GM18519 (cell line): ENCODE data around the gene PYM1.
"Not testable (repeated sequence)": the region's sequence is repeated elsewhere in the genome, so short reads cannot be mapped to it uniquely, and the experiment has no call there.

ENCODE experiments used
- ATAC-seq: cut with Tn5 transposase; IDR thresholded peaks from one replicate; pipeline ENCODE4 v1.9.1; 2021; ENCODE audit warnings: mild to moderate bottlenecking, moderate library complexity; ENCODE audit not compliant: unreplicated experiment, low FRiP score

PYM1 gene

DNA sequence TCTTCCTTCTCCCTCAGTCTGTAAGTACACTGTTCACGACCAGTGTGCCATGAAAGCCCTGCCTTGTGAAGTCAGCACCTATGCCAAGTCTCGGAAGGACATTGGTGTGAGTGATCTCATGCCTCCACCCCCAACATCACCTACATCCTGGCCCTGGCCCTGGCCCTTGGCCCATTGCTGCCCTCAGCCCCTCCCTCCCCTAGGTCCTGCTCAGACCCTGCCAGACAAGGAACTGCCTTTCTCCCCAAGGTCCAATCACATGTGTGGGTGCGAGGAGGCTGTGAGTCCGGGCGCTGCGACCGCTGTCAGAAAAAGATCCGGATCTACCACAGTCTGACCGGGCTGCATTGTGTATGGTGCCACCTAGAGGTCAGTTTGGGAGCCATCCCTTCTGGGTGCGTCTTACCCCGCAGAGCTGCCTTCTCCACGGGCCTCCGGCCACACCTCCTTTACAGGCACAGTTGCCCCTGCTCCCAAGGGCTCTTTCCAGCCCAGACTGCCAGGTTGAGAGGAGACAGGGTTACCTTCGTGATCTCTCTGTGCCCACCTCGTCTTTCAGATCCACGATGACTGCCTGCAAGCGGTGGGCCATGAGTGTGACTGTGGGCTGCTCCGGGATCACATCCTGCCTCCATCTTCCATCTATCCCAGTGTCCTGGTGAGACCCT is 12.5 kb upstream of the PYM1 start:
- ATAC-seq, result peak; percentile 68

DNA sequence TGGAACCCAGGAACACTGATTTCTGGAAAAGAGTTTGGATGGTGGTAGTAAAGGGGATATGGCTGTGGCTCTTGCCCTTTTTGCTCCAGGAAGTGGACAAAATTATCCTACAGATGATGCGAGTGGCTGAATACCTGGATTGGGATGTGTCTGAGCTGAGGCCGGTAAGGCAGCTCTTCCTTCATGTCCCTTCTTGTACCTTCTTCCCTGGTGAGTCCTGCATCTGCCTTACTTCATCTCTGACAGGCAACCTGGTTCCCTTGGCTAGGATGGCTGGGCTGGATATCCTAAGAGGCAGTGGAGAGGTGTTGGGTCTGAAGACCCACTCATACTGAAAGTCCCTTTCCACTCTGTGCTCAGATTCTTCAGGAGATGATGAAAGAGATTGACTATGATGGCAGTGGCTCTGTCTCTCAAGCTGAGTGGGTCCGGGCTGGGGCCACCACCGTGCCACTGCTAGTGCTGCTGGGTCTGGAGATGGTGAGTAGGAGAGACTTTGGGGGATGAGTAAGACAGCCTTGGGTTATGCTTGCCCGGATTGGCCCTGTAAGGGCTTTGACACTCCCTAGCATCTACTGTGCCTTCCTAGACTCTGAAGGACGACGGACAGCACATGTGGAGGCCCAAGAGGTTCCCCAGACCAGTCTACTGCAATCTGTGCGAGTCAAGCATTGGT is 11.3 kb upstream of the PYM1 start:
- no peak for ATAC-seq

DNA sequence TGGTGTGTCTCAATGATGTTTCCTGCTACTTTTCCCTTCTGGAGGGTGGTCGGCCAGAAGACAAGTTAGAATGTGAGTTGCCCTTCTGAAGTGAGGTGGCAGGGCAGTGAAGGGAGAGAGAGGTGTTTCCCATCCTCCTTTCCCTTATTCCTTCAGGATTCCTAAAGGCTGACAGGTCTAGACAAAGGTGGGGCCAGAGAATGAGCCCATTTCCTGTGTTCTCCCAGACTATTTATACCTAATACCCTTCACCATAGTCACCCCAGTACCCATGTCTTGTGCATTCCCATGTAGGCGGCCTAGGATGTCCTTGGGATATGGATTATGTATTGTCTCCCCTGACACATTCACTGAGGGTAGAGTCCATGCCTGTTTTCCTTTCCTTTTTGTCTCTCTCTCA is 10.3 kb upstream of the PYM1 start:
- no peak for ATAC-seq

DNA sequence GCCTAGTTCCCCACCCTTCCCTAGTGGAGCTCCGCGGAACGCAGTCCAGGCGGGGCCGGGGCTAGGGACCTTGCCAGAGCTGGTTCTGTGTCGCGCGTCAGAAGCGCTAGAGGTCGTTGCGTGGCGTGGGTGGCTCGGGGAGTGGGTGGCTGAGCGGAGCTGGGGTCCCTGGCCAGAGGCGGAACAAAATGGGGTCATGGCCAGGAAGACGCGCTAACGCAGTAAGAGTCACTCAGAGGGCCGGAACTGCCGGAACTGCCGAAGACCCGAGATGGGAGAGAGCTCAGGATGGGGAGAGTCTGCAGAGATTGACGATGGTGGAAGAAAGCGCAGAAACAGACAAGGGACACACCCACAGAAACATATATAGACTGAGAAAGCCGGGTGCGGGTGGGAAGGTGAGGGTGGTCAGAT is 8.1 kb upstream of the PYM1 start:
- no peak for ATAC-seq

DNA sequence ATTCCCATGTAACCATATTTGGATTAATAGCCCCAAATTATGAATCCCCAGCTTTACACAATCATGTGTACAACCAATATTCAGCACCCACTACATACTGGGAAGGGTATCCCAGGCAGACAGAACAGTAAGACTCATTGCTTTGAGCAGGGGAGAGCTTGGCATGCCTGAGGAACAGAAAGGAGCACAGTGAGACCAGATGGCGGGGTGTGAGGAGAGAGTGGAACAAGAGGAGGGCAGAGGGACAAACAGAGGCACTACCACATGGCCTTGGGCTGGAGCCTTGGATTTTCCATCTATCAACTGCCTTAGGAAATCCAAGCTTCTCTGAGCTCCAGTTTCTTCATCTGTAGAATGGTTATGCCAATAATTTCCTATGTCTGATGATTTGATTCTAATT is 7.1 kb upstream of the PYM1 start:
- no peak for ATAC-seq

DNA sequence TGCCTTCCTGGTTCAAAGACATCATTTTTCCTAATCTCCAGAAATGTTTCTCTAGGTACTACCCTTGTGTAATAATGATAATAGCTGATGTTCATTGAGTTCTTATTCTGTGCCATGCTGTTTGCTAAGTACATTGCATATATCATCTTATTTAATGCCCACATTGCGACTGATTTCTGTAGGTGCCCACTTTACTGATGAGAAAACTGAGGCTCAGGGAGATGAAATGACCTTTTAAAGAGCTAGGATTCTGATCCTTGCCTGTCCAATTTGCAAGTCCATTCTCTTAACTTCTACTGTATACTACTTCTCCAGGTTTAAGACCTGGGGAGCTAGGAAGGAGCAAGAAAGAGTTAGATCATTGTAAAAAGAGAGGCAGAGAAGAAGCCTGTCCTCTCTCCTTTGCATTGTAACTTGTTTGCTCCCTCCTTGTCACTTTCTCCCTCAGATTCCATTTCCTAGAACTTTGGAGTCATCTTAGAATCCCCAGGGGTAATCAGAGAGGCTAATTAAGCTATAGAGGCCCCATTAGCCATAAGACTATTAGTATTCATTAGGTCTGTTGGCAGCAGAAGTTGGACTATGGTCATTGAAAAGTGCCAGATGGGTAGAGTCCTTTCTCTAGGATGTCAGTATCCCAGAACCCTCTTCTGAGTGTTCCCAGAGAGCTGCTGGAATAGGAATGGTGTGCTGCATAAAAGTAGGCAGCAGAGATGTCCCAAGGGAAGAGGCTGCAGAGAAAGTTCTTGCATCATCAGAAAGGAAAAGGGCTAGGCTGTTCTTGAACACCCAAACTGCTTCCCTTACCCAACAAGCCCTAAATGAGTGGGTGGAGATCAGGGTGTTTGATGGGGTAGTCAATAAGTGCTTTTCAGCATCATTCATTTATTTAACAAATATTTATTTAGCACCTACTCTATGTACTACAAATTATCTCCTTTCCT is 6.4 kb upstream of the PYM1 start:
- ATAC-seq, result no peak

DNA sequence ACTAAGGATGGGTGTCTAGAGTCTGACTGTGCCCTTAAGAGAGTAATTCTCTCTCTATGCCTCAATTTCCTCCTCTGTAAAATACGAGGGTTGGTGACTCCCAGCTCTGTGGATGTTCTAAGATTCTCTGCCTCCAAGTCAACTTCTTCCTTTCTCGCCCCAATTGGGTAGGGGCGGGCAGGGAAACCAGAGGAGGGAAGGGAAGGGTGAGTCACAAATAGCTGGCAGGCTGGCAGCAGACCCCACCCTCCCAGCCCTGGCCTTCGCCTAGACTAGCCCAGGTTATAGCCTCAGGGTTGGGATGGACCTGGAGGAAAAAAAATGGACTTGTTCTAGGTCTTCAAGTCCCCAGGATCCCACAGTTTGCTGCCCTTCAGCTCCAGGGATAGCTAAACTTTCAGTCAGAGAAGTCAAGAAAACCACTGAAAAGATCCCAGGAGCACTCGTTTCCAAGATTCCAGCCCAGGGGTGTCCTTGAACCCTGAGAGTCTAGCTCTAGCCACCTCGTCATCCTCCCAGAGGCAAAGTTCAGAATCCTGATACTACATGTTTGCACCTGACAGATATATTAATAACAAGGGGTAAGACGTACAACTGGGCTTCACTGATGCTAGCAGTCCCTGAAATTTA is 5.6 kb upstream of the PYM1 start:
- no peak for ATAC-seq

DNA sequence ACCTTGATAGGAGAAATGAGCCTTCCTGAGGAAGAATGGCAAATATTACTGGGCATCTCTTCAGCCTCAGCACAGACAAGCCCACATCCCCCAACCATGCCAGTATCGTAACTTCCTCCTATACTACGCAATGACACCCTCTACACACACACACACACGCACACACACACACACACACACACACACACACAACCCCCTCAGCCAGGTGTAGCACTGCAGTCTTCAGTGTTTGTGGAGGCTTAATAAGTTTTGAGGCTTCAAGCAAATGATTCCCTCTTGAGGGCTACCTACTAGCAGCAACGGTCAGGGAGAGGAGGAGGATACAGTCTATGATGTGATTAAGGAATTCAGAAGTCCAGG is 4.8 kb upstream of the PYM1 start:
- no peak for ATAC-seq

DNA sequence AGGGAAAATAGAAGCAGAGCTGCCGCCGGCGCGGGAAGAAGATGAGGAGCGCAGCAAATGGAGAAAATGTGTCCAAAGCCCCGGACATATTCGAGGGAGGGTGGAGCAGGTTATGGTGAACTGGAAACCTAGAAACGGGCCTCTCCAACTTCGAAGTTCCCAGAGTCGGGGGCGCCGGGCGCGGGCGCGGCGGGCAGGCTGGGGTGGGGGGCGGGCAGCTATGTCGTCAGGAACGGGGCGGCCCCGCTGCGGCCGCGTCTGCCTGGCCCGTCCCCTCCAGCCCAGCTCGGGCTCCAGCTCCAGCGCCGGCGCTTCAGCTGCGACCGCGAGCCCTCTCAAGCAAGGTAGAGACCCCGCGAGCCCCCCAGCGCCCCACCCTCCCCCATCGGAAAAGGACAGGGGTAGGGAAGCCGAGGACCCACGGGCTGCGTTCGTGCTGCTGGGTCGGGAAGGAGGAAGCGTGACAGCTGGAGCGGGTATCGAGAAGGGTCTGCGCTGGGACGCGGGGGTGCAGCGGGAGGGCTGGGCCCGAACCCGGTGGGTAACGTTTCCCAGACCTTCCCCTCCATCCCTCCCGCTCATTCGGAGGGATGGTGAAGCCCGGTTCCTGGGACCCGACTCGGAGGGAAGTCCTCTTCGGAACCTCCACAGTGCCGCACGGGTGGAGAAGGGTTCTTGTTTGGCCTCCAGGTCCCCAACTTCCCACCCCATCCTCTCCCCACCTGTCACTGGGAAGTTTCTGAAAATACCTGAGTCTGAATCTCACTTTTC is 4.3 kb upstream of the PYM1 start:
- ATAC-seq, result no peak

DNA sequence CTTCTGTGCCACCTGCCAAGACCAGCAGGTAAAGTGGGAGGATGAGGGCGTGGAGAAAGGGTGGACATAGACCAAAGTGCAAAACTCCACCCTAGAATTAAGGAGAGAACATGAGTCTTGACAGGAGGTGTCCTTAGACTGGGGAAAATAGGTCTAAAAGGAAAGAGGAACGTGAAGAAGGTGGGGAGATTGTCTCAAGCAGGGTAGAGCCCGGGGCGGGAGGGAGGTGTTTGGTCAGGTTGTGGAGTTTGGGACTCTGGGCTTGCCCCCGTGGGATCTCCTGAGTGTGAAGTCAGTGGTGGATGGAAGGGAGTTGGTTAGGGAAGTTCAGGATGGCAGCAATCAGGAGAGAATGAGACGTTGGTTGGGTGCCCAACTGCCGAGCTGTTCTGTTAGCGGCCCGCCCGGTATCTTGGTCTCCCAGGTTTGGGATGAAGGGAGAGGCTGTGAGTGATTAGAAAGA is 3.7 kb upstream of the PYM1 start:
- no peak for ATAC-seq

DNA sequence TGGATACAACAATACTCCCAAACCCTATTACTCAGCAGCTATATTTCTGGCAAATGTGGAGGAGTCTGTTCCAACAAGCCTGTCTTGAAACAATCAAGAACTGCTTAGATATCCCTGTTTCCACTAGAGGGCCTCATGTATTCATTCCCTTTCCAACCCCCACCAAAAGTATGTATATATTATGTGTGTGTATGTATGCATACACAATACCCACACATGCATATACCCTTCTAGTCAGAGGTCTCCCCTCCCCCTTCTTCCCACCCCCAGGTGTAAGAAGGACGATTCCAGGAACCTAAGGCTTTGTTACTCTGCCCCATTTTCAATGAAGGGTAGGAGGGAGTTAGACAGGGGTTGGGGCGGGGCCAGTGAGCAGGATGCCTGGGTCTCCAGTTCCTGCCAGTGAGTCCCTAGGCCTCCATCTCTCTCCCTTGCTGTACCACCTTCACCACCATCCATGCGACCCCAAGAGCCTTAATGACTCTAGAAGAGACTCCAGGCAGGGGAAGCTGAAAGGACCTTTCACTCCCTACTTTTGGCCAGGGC is 3.1 kb upstream of the PYM1 start, which contains the start of gene DGKA:
TSS of gene DGKA (plus strand) at position 392 of the 546 bp plus-strand sequence. CDS start 5,342 bp downstream, outside the sequence.
- ATAC-seq, result no peak

DNA sequence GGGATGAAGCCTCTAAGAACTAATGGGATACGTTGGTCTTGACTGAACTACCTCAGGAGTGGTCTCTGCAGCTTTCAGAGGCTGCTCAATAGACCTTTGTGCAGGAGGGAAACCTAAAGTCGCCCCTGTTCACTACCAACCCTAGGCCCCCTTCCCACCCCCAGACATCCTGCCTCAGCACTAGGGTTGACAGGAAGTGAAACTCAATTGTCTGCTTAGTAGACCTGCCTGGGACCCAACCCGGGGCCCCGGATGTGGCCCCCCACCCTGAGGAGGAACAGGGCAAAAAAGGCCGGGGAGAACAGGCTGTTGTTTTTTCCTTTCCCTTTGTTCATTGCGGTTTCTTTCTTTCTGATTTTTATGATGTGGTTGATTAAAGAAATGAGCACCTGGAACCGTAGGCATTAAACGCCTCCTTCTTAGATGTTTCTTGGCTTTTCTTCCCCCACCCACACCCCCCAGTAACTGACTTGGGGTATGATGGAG is 1.7 kb upstream of the PYM1 start:
- ATAC-seq, result peak; percentile 43

DNA sequence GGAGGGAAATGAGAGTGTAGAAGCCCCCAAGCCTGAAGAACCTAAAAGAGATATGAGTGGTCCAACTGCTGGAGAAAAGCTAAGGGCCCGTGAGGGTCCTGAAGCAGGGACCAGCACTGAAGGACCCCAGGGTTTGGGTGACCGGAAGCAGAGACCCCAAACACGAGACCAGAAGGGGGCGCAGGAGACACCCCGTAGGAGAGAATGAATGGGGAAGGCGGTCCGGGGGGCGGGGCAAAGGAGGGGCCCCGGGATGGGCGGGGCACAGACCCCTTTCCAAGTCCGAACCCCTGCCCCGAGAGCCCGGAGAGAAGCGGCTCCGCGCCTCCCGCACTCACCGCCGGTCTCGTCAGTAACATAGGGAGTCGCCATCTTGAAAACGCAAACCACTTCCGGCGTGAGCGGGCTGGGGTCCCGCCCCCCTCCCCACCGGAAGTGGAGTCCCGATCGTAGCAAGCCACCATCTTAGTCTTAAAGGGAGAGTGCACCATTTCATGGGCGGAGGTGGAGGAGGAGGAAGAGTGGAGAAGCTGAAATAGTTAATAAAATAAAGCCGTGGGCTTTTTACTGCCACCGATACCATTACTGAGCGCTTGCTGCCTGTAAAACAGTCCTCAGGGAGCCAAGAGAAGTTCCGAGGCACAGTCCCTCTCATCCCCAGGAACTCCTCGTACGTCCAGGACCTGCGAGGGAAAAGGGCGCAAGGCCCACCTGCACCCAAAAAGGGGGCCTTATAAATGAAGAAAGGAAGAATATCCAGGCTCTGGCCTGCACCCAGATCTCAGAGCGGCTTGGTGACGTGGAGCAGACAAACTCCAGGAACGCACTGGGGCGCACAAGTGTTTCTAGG is 731 bp downstream of the PYM1 start:
- ATAC-seq, result no peak

DNA sequence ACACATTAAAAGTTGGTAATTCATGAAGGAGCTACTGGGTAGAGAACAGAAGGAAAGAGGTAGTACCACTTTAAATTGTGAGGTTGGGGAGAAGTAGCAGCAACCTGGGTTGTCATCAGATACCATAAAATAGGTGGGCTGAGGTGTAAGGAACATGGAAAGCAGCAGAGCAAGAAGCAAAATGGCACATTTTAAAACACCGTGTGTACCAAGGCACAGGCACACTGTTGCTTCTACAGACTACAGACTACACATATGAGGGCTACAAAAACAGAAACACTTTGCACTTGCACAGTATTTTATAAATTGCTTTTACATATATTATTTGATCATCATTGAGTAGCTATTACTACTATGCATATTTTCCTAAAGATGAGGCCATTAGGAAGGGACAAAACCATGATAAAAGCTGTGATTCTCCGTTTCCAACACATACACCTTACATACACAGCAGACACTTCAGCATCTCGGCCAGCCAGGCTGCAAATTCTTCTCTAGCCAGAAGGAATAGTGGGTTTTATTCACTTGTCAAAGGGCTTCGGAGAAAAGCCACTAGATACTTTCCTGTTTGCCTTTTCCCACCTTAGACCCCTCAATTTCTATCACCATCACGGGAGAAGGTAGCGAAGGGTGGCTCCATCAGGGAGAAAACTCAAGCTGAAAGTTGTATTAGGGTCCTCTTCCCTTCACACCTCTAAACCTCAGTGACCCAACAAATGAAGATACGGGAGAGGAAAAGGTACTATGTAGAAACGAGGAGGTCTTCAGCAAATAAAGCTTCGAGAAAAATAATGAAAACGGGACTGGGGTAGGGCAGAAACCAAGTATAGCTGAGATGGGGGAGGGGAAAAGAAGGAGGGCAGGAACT is 1.6 kb downstream of the PYM1 start:
- no peak for ATAC-seq

DNA sequence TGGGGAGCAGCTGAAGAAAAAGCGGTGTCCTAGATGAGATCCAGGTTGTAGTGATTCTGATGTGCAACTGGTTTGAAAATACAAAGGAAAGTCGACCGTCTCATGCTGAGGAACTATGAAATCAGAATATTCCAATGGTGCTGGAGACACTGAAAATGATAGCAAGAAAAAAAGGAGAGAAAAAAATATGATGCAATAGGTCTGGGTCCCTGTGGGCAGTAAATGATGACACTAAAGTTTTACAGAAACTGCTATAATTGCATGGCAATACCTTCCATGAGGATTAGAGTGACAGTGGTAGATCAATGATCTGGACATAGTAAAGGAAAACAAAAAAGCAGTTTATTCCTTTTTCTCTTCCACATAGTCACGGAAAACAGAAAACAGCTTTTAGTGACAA is 2.3 kb downstream of the PYM1 start:
- no peak for ATAC-seq

DNA sequence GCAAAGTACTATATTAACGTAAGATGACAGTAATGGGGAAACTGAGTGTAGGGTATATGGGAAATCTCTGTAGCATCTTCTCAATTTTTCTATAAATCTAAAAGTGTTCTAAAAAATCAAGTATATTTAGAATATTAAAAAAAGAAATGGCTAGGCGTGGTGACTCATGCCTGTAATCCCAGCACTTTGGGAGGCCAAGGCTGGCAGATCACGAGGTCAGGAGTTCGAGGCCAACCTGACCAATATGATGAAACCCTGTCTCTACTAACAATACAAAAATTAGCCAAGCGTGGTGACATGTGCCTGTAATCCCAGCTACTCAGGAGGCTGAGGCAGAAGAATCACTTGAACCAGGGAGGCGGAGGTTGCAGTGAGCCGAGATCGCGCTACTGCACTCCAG is 4.0 kb downstream of the PYM1 start:
- ATAC-seq, result not testable (repeated sequence)

DNA sequence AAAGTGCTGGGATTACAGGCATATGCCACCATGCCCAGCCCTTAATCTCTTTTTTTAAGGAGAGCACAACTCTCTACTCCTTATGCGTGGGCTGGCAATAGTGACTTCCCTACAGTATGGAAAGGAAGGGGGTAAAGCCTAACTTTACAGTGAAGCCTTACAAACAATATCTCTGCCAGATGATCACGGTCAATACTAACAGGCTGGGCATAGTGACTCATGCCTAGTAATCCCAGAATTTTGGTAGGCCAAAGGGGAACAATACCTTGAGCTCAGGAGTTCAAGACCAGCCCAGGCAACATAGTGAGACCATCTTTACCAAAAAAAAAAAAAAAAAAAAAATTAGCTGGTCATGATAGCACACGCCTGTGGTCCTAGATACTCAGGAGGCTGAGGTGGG is 5.6 kb downstream of the PYM1 start:
- no peak for ATAC-seq

DNA sequence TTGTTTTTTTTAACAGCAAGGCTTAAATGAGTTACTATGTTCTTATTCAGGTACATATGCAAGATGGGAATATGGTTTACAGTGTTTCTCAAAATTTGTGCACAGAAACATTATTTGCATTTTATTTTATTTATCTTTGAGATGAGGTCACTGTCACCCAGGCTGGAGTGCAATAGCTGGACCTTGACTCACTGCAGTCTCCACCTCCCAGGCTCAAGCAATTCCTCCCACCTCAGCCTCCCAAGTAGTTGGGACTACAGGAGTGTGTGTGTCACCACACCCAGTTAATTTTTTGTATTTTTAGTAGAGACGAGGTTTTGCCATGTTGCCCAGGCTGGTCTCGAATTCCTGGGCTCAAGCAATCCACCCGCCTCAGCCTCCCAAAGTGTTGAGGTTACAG is 8.7 kb downstream of the PYM1 start:
- ATAC-seq, result not testable (repeated sequence)
